NCI-H345 (cell line): ENCODE measurements around the gene SUGCT.
"Not testable (repeated sequence)": the region's sequence is repeated elsewhere in the genome, so short reads cannot be mapped to it uniquely, and the experiment has no call there.

Source experiments
- DNase-seq: peaks from one replicate; lab custom pipeline; 2025; lab: John Stamatoyannopoulos, UW

SUGCT gene

DNA sequence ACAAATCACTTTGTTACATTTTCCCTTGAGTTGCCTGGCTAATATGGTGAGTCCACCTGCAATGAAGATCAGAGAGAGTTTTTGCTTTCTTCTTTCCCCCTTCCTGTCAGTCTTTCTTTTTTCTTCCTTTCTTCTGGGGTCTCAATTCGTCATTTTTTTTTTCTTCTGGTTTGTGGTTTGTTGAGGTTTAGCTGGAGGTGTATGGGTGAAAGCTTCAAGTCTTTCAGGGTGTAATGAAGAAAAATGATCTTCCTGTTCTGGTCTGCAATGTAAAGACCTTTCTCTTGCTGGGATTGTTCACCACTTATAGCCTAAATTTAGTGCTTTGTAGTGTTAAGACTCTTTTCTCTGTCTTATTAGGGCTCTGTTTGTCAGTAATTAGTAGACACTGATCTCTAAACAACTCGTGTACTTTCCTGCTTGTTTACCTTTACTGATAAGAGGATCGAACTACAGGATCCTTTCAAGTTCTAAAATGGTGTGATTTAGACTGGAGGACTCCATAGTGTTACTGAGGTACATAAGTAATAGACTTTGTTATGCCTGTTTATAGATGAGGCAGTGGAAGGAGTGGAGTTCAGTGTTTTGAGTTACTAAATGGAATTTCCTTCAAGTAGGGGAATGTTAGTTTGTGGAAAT lies 129.1 kb downstream of the SUGCT start:
- DNase-seq: no peak

DNA sequence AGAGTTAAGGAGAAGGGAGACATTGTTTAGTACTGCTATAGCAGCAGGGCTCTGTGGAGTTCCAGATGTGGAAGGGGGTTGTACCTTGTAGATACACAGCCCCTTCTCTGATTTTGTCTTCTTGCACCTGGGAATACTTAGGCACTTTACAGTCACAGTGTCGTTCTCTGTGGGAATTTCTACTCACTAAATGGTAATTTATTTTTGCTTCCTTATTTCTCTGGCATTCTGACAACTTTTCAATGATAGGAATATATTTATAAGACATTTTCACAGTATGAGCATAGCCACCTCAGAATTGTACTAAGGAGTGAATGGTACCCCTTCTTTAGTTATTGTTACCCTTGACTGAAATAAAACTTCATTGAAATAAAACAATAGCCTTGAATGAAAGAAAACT lies 132.8 kb downstream of the SUGCT start:
- DNase-seq: no peak

GRCh38 chr7:40268810-40269209 lies 134.0 kb downstream of the SUGCT start:
- not testable (repeated sequence) for DNase-seq

DNA sequence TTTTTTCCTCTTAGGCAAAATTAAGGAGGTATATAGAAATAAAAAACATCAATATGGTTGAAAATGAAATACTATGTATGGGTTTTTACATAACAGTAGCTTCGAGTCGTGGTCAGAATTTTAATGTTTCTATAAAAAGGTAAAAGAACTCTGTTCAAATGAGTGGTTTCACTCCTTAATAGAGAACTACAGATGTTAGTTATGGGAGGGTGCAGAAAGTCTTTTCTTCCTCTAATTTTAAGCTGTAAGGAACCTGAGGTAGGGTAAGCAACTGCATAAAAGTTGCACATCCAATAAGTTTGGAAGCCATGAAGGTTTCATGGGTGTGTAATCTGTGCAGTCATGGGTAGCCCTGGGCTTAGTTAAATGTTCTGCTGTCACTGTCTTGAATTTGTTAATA lies 141.3 kb downstream of the SUGCT start:
- DNase-seq: no peak

DNA sequence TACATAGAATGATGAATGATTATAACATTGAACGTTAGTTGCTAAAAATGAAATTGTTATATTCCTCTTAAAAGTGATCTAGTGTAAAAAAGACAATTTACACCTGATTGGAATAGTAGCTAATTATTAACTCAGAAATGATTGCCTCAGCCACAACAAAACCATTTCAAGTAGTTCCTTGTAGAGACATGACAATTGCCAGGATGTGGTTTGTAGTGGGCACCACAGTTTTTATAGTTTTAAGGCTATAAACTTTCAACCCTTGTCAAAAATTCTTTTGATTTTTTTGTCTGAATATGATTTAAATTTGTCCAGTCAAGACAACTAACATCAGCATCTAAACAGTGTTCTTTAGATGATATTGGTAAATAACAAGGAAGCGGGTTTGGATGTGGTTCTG lies 145.2 kb downstream of the SUGCT start:
- no peak for DNase-seq

- no peak for DNase-seq
Measured at GRCh38 chr7:40282858-40283257, 148.1 kb downstream of the SUGCT start.

DNA sequence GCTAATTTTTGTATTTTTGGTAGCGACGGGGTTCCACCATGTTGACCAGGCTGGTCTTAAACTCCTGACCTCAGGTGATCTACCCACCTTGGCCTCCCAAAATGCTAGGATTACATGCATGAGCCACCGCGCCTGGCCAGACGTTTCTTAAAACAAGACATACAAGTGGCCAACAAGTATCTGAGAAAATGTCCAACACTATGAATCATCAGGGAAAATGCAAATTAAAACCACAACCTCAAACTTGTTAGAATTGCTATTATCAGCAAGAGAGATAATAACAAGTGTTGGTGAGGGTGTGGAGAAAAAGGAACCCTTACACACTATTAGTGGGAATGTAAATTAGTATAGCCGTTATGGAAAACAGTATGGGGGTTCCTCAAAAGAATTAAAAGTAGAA lies 148.6 kb downstream of the SUGCT start:
- no peak for DNase-seq

DNA sequence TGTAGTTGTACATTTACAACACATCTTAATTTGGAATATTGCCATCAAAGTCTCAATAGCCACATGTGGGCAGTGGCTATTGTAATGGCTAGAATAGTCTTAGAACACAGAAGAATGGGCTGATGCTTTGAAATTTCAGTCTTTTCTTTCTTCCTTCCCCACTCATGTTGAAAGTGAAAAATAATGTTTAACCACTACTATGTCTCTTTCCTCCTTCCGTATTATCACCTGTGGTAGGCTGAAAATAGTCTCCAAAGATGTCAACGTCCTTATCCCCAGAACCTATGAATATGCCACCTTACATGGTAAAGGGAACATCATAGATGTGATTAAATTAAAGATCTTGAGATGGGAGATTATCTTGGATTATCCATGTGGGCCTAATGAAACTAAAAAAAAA lies 154.0 kb downstream of the SUGCT start:
- DNase-seq: no peak

DNA sequence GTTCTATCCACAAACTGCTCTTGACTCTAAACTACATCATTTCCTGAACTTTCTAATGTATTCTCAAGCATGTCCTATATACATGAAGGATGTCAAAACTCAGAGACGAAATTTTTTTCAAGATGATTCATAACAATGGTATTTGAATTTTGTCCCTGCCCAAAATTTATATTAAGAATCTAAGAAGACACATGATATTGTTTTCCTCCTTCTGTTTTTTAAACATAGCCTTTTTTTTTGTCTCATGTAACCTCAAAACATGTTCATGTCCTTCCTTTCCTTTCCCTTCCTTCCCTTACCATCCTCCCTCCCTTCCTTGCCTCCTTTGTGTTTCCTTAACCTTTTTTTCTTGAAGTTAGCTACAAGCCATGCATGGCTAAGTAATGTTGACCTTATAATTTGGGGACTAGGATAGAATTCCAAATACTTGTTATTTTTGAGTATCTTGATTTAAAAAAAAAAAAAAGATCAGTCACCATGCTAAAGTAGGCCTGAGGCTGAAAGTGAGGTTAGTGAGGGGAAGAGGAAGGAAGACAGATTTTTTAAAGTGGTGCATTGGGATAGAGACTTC lies 163.0 kb downstream of the SUGCT start:
- DNase-seq: no peak

DNA sequence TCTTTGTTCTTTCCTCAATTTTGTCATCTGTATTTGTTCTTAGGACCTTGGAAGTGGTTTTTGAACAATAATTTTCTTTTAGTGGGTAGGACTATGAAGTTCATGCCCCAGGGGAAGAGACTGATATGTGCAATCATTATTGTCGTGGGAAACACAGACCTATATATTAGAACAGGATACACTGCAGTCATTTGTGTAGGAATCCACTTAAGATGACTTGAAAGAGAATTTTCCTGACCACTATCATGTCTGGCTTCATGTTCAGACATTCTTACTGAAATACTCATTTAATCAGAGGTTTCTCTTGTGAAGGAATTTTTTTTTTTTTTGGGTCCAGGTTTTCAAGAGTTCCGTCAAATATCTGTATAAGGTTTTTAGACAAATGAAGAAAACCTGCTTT lies 163.6 kb downstream of the SUGCT start:
- DNase-seq: no peak

GRCh38 chr7:40299097-40299496 lies 164.3 kb downstream of the SUGCT start:
- DNase-seq: no peak

- DNase-seq: no peak
Measured at GRCh38 chr7:40300146-40300670, 165.4 kb downstream of the SUGCT start.

- no peak for DNase-seq
Measured at GRCh38 chr7:40301486-40302068, 166.8 kb downstream of the SUGCT start.

GRCh38 chr7:40303996-40304395 lies 169.2 kb downstream of the SUGCT start:
- DNase-seq: no peak

DNA sequence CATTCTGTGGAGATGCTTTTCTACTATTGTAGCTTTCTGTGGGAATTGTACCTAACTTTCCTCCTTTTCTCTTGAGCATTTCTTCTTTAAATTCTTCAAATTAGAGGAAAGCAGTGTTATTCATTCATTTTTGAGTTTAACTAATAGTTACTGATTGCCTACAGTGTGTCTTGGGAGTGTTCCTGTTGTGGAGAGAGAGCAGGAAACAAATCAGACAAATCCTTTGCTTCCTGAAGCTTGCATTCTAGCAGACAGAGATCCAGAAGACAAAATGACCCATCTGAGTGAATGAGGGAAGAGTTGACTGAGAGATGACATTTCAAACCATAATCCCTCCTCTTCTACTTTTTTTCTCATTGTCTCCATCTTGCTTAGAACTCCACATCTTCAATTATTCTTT lies 170.4 kb downstream of the SUGCT start:
- DNase-seq: no peak

- DNase-seq: no peak
Measured at GRCh38 chr7:40306025-40306424, 171.2 kb downstream of the SUGCT start.

GRCh38 chr7:40306596-40306995 lies 171.8 kb downstream of the SUGCT start:
- DNase-seq: no peak

DNA sequence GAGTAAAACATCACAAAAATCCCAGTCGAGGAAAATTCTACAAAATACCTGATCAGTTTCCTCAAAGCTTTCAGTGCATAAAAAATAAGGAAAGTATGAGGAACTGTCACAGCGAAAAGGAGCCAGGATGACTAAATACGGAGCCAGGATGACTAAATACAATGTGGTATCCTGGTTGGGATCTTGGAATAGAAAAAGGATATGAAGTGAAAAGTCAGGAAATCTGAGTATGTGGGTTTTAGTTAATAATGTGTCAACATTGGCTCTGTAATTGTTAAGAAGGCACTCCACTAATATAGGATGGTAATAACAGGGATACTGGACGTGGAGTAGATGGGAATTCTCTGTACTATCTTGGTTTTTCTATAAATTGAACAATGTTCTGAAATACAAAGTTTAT lies 175.5 kb downstream of the SUGCT start:
- no peak for DNase-seq

GRCh38 chr7:40311307-40311706 lies 176.5 kb downstream of the SUGCT start:
- no peak for DNase-seq

GRCh38 chr7:40315277-40315676 lies 180.5 kb downstream of the SUGCT start:
- no peak for DNase-seq

GRCh38 chr7:40316176-40316575 lies 181.4 kb downstream of the SUGCT start:
- DNase-seq: no peak

- DNase-seq: no peak
Measured at GRCh38 chr7:40324914-40325313, 190.1 kb downstream of the SUGCT start.

GRCh38 chr7:40327113-40327512 lies 192.3 kb downstream of the SUGCT start:
- DNase-seq: no peak

GRCh38 chr7:40327873-40328272 lies 193.1 kb downstream of the SUGCT start:
- DNase-seq: no peak
